GM12891 (cell line): ENCODE results near the gene SLC29A2.

Source experiments
- PAX5 ChIP-seq: IDR thresholded peaks from 2 replicates; pipeline ENCODE4 v1.6.1; 2011; ENCODE audit warnings: low read length, moderate library complexity, mild to moderate bottlenecking; ENCODE audit not compliant: insufficient read depth, severe bottlenecking
- POLR2A ChIP-seq: IDR thresholded peaks from 2 replicates; pipeline ENCODE4 v1.6.1; 2011; ENCODE audit warnings: low read depth, low read length, control low read depth
- POLR2AphosphoS5 ChIP-seq: IDR thresholded peaks from 2 replicates; pipeline ENCODE4 v1.6.1; 2011; ENCODE audit warnings: low read depth, low read length, control low read depth
- SPI1 ChIP-seq: IDR thresholded peaks from 2 replicates; pipeline ENCODE4 v1.6.1; 2011; ENCODE audit warnings: low read depth, low read length, control low read depth
- TAF1 ChIP-seq: IDR thresholded peaks from 2 replicates; pipeline ENCODE4 v1.6.1; 2011; ENCODE audit warnings: low read depth, low read length, control low read depth

- TF ChIP-seq POLR2AphosphoS5 (no peak), POLR2A (no peak), PAX5 (no peak), TAF1 (no peak), SPI1 (no peak)
Observed at GRCh38 chr11:66341502-66342126, 29.9 kb downstream of the SLC29A2 start.
